ENCODE results near the gene AIF1L.
A peak's percentile ranks its signal among the peaks of the same experiment; 100 is the strongest.

AIF1L gene

GRCh38 chr9:131096269-131097125 is at the start of gene AIF1L:
Gene AIF1L (plus strand): TSS chr9:131096531. CDS start chr9:131096630, 99 bp downstream.
- no peak for DNase-seq

DNA sequence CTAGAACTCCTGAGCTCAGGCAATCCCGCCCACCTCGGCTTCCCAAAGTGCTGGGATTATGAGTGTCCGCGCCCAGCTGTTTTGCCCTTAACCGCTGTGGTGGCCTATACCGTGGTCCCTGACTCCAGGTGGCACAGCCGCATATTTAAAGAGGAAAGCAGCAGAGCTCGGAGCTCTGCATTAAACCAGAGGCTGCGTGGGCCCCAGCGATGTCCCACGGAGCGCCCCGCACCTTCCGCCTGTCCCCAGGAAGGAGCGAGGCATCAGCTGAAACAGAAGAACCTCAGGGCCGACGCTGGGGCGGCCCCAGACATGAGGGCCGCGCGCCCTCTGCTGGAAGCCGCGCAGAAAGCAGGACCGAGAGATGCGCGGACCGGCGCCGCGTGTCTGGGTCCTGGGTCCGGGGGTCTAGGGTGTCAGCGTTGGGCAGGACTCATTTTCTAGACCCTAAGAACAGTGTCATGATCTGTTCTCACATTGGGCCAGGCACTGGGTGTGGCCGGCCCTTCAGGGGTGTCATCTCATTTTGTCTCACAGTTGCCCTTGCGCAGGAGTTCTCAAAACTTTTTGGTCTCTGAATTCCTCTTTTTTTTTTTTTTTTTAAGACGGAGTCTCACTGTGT is 49.6 kb upstream of the AIF1L start:
- DNase-seq = peak; percentile 53 to 70 (median 60)

GRCh38 chr9:131048332-131048731 is 48.0 kb upstream of the AIF1L start:
- no peak for DNase-seq

DNA sequence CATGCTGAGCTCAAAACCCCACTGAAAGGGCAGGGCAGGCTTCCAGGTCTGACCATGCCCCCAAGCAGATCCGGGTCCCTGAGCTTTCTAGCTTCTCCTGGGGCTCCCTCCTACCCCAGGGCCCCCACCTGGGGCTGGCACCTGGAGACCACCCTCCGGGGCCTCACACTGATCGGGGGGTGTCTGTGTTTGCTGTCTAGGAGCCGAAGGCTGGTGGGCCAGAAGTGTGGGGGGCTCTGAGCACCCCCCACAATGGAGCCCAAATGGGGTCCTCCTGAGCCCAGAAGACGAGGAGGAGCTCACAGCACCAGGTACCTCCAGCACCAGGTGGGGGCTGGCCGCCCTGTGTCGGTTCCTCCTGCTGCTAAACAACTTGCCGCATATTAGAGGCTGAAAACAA is 47.5 kb upstream of the AIF1L start:
- DNase-seq = no peak

GRCh38 chr9:131049829-131050715 is 46.3 kb upstream of the AIF1L start:
- no peak for DNase-seq

DNA sequence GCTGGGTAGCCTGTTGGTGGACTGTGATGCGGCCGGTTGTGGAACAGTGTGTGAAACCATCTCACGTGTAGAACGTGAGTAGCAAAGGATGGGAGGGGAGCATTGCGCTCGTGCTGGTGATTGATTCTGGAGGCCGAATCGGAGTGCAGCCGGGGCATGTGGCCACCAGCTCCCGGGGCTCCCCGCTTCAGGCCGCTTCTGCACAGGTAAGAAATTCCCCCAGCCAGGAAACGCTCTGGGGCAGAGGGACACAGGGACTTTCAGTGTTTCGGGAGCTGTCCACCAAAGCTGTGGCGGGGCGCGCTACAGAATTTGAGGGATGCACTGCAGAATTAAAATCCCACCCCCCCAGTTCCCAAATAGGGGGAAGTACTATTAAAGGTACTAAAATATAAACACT is 45.5 kb upstream of the AIF1L start:
- no peak for DNase-seq

GRCh38 chr9:131051592-131052517 is 44.5 kb upstream of the AIF1L start:
- DNase-seq = no peak

DNA sequence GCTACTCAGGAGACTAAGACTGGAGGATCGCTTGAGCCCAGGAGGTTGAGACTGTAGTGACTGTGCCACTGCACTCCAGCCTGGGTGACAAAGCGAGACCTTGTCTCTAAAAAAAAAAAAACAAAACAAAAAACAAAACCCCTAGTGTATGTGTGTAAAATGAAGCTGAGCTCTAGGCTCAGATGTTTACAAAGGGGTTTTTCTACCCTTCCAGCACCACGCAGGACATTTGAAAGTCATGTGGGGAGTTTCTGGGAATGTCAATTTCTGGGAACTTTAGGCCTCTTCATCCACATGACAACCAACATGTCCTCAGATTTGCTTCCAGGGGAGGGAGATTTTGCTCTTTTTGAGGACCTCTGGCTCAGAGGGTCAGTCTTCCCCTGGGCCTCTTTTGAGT is 42.4 kb upstream of the AIF1L start:
- DNase-seq = no peak

- no peak for DNase-seq
Observed at GRCh38 chr9:131056781-131057506, 39.4 kb upstream of the AIF1L start.

DNA sequence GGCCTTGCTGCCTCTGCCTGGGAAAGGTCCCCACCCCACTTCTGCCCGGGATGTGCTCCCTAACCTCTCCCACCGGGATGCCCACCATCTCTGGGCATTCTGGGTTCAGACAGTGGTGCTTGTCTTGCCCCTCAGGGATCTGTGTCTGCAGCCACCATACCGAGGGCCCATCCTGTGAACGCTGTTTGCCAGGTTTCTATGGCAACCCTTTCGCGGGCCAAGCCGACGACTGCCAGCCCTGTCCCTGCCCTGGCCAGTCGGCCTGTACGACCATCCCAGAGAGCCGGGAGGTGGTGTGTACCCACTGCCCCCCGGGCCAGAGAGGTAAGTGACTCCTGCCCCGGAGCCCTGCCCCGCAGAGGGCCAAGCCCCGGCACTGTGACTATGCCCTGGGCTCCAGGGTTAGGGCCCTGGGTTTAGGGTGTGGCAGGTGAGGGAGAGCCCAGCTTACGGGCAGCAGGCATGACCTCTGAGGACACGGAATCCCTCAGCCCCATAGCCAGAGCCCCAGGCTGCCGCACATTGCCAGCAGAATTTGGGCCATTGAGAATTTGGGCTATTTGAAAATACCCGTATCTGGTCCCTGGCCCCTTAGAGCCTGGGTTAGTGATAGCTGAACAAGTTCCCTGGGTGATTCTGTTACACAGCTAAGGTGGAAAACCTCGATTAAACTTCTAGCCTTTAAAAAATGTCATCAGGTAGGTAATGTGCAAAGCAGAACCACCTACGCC is 35.3 kb upstream of the AIF1L start:
- no peak for DNase-seq

- DNase-seq = no peak
Observed at GRCh38 chr9:131062969-131063368, 33.4 kb upstream of the AIF1L start.

GRCh38 chr9:131065599-131065998 is 30.7 kb upstream of the AIF1L start:
- DNase-seq = no peak

DNA sequence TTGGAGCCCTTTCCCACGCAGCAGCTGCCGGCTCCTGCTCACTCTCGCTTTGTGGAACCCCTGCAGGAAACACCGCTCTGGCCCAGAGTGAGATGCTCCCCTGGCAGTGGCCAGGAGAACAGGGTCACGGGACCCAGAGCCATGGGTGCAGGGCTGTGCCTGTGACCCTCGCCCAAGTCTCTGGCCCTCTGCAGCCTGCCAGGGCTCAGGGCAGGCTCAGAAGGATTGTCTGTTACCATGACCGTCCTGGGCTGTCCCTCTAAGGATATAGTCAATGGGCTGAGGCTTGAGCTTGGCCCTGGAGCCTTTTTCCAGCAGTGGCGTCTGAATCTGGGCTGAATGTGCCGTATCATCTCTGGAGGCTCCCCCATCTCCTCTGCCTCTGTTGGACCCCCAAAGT is 28.7 kb upstream of the AIF1L start:
- DNase-seq = no peak

- DNase-seq = no peak
Observed at GRCh38 chr9:131068076-131068816, 28.1 kb upstream of the AIF1L start.

- DNase-seq = no peak
Observed at GRCh38 chr9:131069699-131070098, 26.6 kb upstream of the AIF1L start.

GRCh38 chr9:131072107-131072870 is 24.0 kb upstream of the AIF1L start:
- no peak for DNase-seq

- no peak for DNase-seq
Observed at GRCh38 chr9:131072871-131073237, 23.5 kb upstream of the AIF1L start.

- no peak for DNase-seq
Observed at GRCh38 chr9:131076347-131077195, 19.8 kb upstream of the AIF1L start.

Data from activated CD4-positive, CD25-positive, alpha-beta regulatory T cell (primary cell).